Sigmoid colon (tissue), 7 donors: Measurements from ENCODE around the gene OR8B8. TPM values are rescaled to one million over a fixed set of nuclear protein-coding genes. Genes with fewer than 3 reads are reported as not detected.
"Not testable (repeated sequence)": the region's sequence is repeated elsewhere in the genome, so short reads cannot be mapped to it uniquely, and the experiment has no call there.

Source experiments
- DNase-seq: peaks from one replicate; pipeline ENCODE4 v3.0.0-alpha.2; 2019
- H3K27ac ChIP-seq, 4 donors: fragments of 200-600 bp; sonication (generic); one replicate each; pipeline ENCODE4 v1.5.1; 2016 to 2019; ENCODE audit warnings: mild to moderate bottlenecking in 1 of 4
- H3K27me3 ChIP-seq, 3 donors: fragments of 200-600 bp; sonication (generic); one replicate each; pipeline ENCODE4 v1.5.1; 2019; ENCODE audit warnings: mild to moderate bottlenecking in 1 of 3
- H3K36me3 ChIP-seq, 4 donors: fragments of 200-600 bp; sonication (generic); one replicate each; pipeline ENCODE4 v1.5.1; 2016 to 2019
- H3K4me1 ChIP-seq, 4 donors: fragments of 200-600 bp; sonication (generic); one replicate each; pipeline ENCODE4 v1.5.1; 2017 to 2019
- H3K4me3 ChIP-seq, 4 donors: fragments of 200-600 bp; sonication (generic); one replicate each; pipeline ENCODE4 v1.5.1; 2017 to 2019; ENCODE audit warnings: mild to moderate bottlenecking in 2 of 4, moderate library complexity in 1 of 4
- H3K9me3 ChIP-seq, 4 donors: fragments of 200-600 bp in 3 of 4; sonication (generic) in 3 of 4; one replicate each; pipeline versions ENCODE4 v1.5.1 to v1.6.1; 2013 to 2019
- EP300 ChIP-seq, 4 donors: sonication (generic); formaldehyde crosslinking; IDR thresholded peaks; one replicate each; pipeline ENCODE4 v1.6.1; 2017; ENCODE audit warnings: antibody characterized with exemption in 4 of 4
- POLR2A ChIP-seq, 2 donors: fragments of 450-650 bp; IDR thresholded peaks; one replicate each; pipeline ENCODE4 v1.6.1; 2016; ENCODE audit warnings: antibody characterized with exemption in 2 of 2, mild to moderate bottlenecking in 2 of 2, moderate library complexity in 2 of 2
- POLR2AphosphoS5 ChIP-seq, 4 donors: sonication (generic); formaldehyde crosslinking; IDR thresholded peaks; one replicate each; pipeline ENCODE4 v1.6.1; 2017; ENCODE audit warnings: antibody characterized with exemption in 4 of 4
- WGBS, 2 donors: extraction: QIAGEN DNeasy Blood & Tissue Kit; methylation state at CpG; one replicate each; pipeline ENCODE4 v1.1.7; 2013; 5-methylcytosine and 5-hydroxymethylcytosine counted together
- intact Hi-C: fragments of 100-400 bp; cut with DNase I; formaldehyde crosslinking; loops from one replicate; pipeline ENCODE4 v1.15.1; 2023
- polyA plus RNA-seq, 3 donors: library from polyadenylated mRNA; stranded (reverse); fragments of 200-250 nt; gene quantifications; one replicate each; pipeline ENCODE4 v1.2.3, GENCODE V29; 2013
- total RNA-seq, 4 donors: library from RNA; depleted of rRNA; stranded (reverse); fragments of >200 nt; gene quantifications; one replicate each; pipeline ENCODE4 v1.1.0, GENCODE V29; 2016
- TF ChIP-seq, protein P1 (sequence below), 4 experiments: fragments of 450-650 bp in 3 of 4; fragments of 200-600 bp in 1 of 4; IDR thresholded peaks; one replicate each; pipeline ENCODE4 v1.5.1; 2016 to 2019; ENCODE audit warnings: antibody characterized with exemption in 4 of 4, mild to moderate bottlenecking in 3 of 4, moderate library complexity in 2 of 4
- donor health status: healthy with polysubstance abuse.
- donor health status: Bipolar disorder and iron deficiency.
- donor health status: healthy.

The OR8B8 gene
- total and polyA plus RNA-seq, 7 donors: not detected

DNA sequence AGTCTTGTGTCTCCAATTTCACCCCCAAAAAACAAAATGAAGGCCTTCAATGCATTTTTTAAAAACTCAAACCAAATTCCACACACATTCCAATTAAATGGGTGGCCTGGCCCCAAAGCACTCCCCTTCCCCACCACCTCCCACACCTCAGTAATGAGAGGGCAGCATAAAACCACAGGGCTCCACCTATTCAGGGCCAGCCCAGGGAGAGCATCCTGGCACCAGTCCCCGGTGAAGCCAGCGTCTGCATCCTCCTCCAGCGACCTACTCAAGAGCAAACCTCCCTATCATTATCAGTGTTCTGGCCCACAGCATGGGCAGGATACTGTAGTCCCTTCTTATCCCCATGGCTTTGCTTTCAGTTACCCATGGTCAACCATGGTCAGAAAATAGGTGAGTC, 17.8 kb upstream of the OR8B8 start:
- H3K9me3 ChIP-seq: no peaks in the 10 kb centered on the region
- DNase-seq: no peak
- WGBS, 2 donors: 62 to 72% methylated on average over 3 of the region's 3 CpGs

DNA sequence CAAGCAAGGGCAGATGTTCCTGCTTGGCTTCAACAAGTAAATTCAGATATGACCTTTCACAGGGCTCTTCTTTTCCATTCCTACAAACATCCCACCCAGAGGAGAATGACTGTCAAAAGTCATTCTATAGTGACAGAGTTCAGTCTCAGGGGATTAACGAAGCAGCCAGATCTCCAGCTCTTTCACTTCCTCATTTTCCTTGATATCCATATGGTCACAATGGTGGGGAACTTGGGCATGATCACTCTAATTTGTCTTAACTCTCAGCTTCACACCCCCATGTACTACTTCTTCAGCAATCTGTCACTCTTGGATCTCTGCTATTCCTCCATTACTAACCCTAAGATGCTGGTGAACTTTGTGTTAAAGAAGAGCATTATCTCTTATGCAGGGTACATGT, 15.0 kb upstream of the OR8B8 start:
- DNase-seq: no peak
- WGBS, 2 donors: 69 to 77% methylated on average over 1 of the region's 1 CpG
- intact Hi-C loops: no loop called here

More for the DNA sequence above, 17.8 kb upstream of the OR8B8 start:
- Histone ChIP-seq H3K27ac (no peak overlapping the region), H3K4me1 (no peaks in the 10 kb centered on the region), H3K4me3 (no peak overlapping the region), H3K36me3 (no peaks in the 10 kb centered on the region), H3K27me3 (no peaks in the 10 kb centered on the region)
- TF ChIP-seq, protein P1, sequence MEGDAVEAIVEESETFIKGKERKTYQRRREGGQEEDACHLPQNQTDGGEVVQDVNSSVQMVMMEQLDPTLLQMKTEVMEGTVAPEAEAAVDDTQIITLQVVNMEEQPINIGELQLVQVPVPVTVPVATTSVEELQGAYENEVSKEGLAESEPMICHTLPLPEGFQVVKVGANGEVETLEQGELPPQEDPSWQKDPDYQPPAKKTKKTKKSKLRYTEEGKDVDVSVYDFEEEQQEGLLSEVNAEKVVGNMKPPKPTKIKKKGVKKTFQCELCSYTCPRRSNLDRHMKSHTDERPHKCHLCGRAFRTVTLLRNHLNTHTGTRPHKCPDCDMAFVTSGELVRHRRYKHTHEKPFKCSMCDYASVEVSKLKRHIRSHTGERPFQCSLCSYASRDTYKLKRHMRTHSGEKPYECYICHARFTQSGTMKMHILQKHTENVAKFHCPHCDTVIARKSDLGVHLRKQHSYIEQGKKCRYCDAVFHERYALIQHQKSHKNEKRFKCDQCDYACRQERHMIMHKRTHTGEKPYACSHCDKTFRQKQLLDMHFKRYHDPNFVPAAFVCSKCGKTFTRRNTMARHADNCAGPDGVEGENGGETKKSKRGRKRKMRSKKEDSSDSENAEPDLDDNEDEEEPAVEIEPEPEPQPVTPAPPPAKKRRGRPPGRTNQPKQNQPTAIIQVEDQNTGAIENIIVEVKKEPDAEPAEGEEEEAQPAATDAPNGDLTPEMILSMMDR (IDR thresholded peaks at IDR 0.05): no peak
- TF ChIP-seq EP300 (IDR thresholded peaks at IDR 0.05): no peak
- no peak for TF ChIP-seq POLR2AphosphoS5 (IDR thresholded peaks at IDR 0.05)
- no peak for TF ChIP-seq POLR2A (IDR thresholded peaks at IDR 0.05)
- intact Hi-C loops: no loop called here

DNA sequence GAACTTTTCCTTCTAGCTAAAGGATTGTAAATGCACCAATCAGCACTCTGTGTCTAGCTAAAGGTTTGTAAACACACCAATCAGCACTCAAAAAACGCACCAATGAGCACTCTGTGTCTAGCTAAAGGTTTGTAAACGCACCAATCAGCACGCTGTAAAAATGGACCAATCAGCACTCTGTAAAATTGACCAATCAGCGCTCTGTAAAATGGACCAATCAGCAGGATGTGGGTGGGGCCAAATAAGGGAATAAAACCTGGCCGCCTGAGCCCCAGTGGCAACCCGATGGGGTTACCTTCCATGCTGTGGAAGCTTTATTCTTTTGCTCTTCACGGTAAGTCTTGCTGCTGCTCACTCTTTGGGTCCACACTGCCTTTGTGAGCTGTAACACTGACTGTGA, 13.9 kb upstream of the OR8B8 start:
- H3K27me3 ChIP-seq, DNase-seq, intact Hi-C loops, H3K4me3 ChIP-seq, H3K4me1 ChIP-seq, H3K9me3 ChIP-seq, H3K36me3 ChIP-seq, H3K27ac ChIP-seq: not testable (repeated sequence)
- 91 to 93% methylated on average over 7 of the region's 7 CpGs for WGBS, 2 donors

More for the DNA sequence above, 15.0 kb upstream of the OR8B8 start:
- Histone ChIP-seq H3K4me1 (no peaks in the 10 kb centered on the region), H3K9me3 (no peaks in the 10 kb centered on the region), H3K27me3 (no peaks in the 10 kb centered on the region), H3K36me3 (no peaks in the 10 kb centered on the region), H3K4me3 (no peak overlapping the region), H3K27ac (no peak overlapping the region)
- TF ChIP-seq POLR2AphosphoS5 (IDR thresholded peaks at IDR 0.05) (no peak), EP300 (IDR thresholded peaks at IDR 0.05) (no peak), POLR2A (IDR thresholded peaks at IDR 0.05) (no peak)
- TF ChIP-seq, protein P1 (IDR thresholded peaks at IDR 0.05): no peak

DNA sequence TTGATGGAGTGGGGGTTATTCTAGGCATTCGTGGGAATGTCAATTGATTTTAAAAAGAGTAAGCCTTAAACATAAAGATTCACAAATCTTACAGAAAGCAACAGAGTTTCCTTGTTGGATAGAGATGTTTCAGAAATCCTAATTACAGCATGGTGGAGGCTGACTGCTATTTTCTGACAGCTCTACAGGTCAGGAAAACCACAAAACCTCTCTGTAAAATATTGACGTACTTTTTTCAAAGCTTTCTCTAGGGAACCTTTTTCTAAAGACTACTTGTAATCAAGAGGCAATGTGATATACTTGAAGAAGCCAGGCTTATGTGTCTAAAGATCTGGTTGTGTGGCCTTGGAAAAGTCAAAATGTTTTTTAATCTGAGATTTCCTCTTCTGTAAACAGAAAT, 9.1 kb upstream of the OR8B8 start:
- no peak overlapping the region for H3K4me3 ChIP-seq
- no peaks in the 10 kb centered on the region for H3K36me3 ChIP-seq
- H3K27me3 ChIP-seq: no peaks in the 10 kb centered on the region
- H3K4me1 ChIP-seq: no peaks in the 10 kb centered on the region
- peaks cover 0 to 2% (median 0%) of the 10 kb centered on the region in 4 donors for H3K9me3 ChIP-seq
- TF ChIP-seq POLR2AphosphoS5 (IDR thresholded peaks at IDR 0.05) (no peak), EP300 (IDR thresholded peaks at IDR 0.05) (no peak), POLR2A (IDR thresholded peaks at IDR 0.05) (no peak)
- TF ChIP-seq, protein P1 (IDR thresholded peaks at IDR 0.05): no peak
- no peak overlapping the region for H3K27ac ChIP-seq
- DNase-seq: no peak
- intact Hi-C loops: no loop called here
- 37 to 40% methylated on average over 2 of the region's 2 CpGs for WGBS, 2 donors

DNA sequence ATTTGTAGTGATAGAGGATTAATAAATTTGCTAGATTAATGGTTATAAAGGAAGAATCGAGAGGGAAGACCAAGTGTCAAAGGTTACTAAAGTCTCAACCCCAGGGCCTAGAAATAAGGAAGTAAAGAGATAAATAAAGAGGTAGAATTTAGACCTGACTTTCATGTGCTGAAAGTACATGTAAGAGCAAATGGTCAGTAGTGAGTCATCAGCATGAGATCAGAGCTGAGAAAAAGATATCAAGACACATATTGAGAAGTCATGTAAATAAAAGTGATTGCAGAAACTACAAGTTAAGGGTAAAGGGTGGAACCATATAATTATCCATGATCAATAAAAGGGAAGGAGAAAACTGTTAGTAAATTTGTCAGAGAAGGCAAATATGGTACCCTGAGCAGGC, 1.4 kb upstream of the OR8B8 start:
- Histone ChIP-seq H3K27ac (no peak overlapping the region), H3K9me3 (peaks cover 0 to 2% (median 0%) of the 10 kb centered on the region in 4 donors), H3K27me3 (no peaks in the 10 kb centered on the region), H3K4me3 (no peak overlapping the region), H3K36me3 (no peaks in the 10 kb centered on the region), H3K4me1 (no peaks in the 10 kb centered on the region)
- intact Hi-C loops: no loop called here
- TF ChIP-seq POLR2A (IDR thresholded peaks at IDR 0.05): no peak
- TF ChIP-seq POLR2AphosphoS5 (IDR thresholded peaks at IDR 0.05): no peak
- no peak for TF ChIP-seq EP300 (IDR thresholded peaks at IDR 0.05)
- TF ChIP-seq, protein P1 (IDR thresholded peaks at IDR 0.05): no peak
- WGBS, 2 donors: 32 to 75% methylated on average over 1 of the region's 1 CpG
- DNase-seq: no peak
